ENCODE results near the gene FOXD2.

Gene FOXD2

GRCh38 chr1:47433037-47433421, 4.8 kb upstream of the FOXD2 start:
- H3K27ac ChIP-seq (ENCODE audit: low read depth, low read length) = no peak overlapping the region
- H3K27me3 ChIP-seq (ENCODE audit: control insufficient read depth in 1 of 2, insufficient read depth in 2 of 2, low read length in 2 of 2) = peaks cover 7 to 47% of the 10 kb centered on the region in 2 donors
- H3K9ac ChIP-seq (ENCODE audit: low read depth in 1 of 2, low read length in 2 of 2) = no peak overlapping the region
- H3K9me3 ChIP-seq (ENCODE audit: control insufficient read depth in 1 of 2, low read length in 2 of 2) = no peaks in the 10 kb centered on the region
- peaks cover 20 to 25% of the 10 kb centered on the region in 2 donors for H3K4me1 ChIP-seq (ENCODE audit: control insufficient read depth in 1 of 2, insufficient read depth in 2 of 2, low read length in 2 of 2)
- H3K4me3 ChIP-seq (ENCODE audit: low read depth in 1 of 2, low read length in 2 of 2) = no peak overlapping the region
- no peaks in the 10 kb centered on the region for H3K36me3 ChIP-seq (ENCODE audit: control insufficient read depth in 1 of 2, insufficient read depth in 2 of 2, low read length in 2 of 2)

DNA sequence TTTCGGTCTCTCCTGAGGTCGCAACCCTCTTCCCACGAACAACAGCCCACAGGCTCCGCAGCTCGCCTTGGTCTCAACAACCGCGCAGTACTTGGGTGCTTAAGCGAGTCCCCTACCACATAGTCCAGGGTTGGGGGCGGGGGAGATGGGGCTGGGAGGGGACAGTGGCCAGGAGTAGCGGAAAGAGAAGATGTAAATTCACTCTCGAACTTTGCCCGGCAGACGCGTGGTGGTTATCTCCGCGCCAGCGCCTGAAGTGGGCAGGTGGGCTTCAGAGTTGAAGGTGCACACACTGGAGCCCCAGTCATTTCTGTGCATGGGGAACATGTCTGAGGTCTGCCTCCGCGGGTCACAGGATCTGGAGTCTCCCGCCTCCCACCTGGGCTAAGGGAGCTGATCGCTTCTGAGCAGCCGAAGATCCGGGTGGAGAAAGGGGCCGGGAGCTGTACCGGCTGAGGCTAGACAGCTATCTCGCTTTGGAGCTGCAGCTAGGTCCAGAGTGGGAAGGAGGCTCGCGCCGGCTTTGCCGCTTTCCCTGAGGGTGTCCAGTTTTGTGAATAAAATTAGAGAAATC, 4.3 kb upstream of the FOXD2 start:
- peaks cover 20 to 25% of the 10 kb centered on the region in 2 donors for H3K4me1 ChIP-seq (ENCODE audit: control insufficient read depth in 1 of 2, insufficient read depth in 2 of 2, low read length in 2 of 2)
- peaks cover 7 to 47% of the 10 kb centered on the region in 2 donors for H3K27me3 ChIP-seq (ENCODE audit: control insufficient read depth in 1 of 2, insufficient read depth in 2 of 2, low read length in 2 of 2)
- H3K27ac ChIP-seq (ENCODE audit: low read depth, low read length) = no peak overlapping the region
- H3K36me3 ChIP-seq (ENCODE audit: control insufficient read depth in 1 of 2, insufficient read depth in 2 of 2, low read length in 2 of 2) = no peaks in the 10 kb centered on the region
- no peaks in the 10 kb centered on the region for H3K9me3 ChIP-seq (ENCODE audit: control insufficient read depth in 1 of 2, low read length in 2 of 2)
- H3K4me3 ChIP-seq (ENCODE audit: low read depth in 1 of 2, low read length in 2 of 2) = no peak overlapping the region
- H3K9ac ChIP-seq (ENCODE audit: low read depth in 1 of 2, low read length in 2 of 2) = no peak overlapping the region

DNA sequence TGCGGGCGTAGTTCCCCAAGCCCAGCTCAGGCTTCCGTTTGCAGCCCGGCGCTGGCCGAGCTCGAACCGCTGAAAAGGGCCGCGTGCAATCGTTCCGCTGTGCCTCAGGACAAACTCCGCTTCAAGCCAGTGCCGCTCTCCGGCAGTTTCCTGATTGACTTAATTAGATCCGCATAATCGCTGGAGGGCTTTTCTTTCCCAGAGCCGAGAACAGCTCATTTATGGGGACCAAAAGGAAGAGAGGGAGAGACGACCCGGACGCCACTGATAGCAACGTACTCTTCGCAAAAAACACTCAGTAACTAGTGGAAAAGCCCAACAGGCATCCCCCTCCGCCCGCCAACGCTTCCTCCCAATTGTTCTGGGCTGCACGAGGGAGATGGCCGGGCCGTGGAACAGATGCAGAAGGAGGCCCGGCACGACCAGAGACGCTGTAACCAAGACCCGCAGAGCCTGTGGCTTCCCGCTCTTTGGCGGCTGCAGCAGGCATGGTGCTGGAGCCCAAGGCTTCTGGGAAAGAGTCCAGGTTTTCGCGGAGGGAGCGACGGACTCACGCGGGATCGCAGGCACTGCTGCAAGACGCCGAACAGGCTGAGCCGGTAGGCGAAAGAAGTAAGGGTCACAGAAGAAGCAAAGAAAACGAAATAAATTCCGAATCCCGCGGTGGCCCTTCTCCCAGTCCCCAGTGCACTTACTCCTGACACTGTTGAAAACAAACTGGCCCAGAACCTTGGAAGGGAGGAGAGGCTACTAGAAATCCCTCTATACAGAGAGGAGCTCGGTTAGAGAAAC, 3.6 kb upstream of the FOXD2 start:
- no peak overlapping the region for H3K27ac ChIP-seq (ENCODE audit: low read depth, low read length)
- H3K9me3 ChIP-seq (ENCODE audit: control insufficient read depth in 1 of 2, low read length in 2 of 2) = no peaks in the 10 kb centered on the region
- H3K4me3 ChIP-seq (ENCODE audit: low read depth in 1 of 2, low read length in 2 of 2) = no peak overlapping the region
- H3K4me1 ChIP-seq (ENCODE audit: control insufficient read depth in 1 of 2, insufficient read depth in 2 of 2, low read length in 2 of 2) = peaks cover 20 to 25% of the 10 kb centered on the region in 2 donors
- peaks cover 7 to 47% of the 10 kb centered on the region in 2 donors for H3K27me3 ChIP-seq (ENCODE audit: control insufficient read depth in 1 of 2, insufficient read depth in 2 of 2, low read length in 2 of 2)
- no peaks in the 10 kb centered on the region for H3K36me3 ChIP-seq (ENCODE audit: control insufficient read depth in 1 of 2, insufficient read depth in 2 of 2, low read length in 2 of 2)
- H3K9ac ChIP-seq (ENCODE audit: low read depth in 1 of 2, low read length in 2 of 2) = no peak overlapping the region

DNA sequence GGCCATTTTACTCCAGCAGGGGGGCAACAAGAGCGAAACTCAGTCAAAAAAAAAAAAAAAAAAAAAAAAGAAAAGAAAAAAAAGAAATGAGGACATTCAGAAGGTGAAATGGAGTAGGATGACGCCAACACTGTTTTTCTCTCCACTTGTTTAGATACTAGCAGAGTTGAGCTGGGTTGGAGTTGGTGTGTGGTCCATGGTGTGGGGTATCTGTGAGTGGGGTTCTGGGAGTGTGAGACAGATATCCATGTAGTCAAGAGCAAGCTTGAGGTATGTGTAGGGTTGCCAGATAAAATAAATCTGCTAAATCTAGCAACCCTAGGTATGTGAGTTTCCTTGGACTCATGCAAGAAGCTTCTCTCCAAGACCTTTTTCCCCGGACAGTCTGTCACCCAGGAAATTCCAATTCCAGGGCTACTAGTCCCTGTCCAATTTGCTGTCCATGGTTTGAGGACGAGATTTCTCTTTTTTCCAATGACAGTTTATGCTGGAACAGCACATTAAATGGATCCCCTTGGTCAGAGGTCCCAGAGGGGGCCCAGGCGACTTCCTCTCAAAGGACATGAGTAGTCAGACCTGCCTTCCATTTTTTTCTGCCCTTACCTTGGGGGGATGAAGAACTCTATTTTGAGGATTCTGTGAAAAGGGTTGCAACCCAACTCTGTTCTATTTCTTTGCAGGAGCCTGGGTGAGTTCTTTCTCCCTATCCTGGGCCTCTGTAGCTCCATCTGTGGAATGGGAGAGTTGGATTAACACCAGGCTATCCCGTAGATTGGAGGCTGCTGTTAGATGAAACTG, 2.1 kb upstream of the FOXD2 start:
- Histone ChIP-seq H3K9me3 (ENCODE audit: control insufficient read depth in 1 of 2, low read length in 2 of 2) (no peaks in the 10 kb centered on the region), H3K27ac (ENCODE audit: low read depth, low read length) (no peak overlapping the region), H3K4me1 (ENCODE audit: control insufficient read depth in 1 of 2, insufficient read depth in 2 of 2, low read length in 2 of 2) (peaks cover 20 to 25% of the 10 kb centered on the region in 2 donors), H3K9ac (ENCODE audit: low read depth in 1 of 2, low read length in 2 of 2) (peak overlapping the region in 1 of 2 donors; percentile 74), H3K36me3 (ENCODE audit: control insufficient read depth in 1 of 2, insufficient read depth in 2 of 2, low read length in 2 of 2) (no peaks in the 10 kb centered on the region), H3K27me3 (ENCODE audit: control insufficient read depth in 1 of 2, insufficient read depth in 2 of 2, low read length in 2 of 2) (peaks cover 15 to 47% of the 10 kb centered on the region in 2 donors), H3K4me3 (ENCODE audit: low read depth in 1 of 2, low read length in 2 of 2) (peak overlapping the region; percentile 59 to 63)

DNA sequence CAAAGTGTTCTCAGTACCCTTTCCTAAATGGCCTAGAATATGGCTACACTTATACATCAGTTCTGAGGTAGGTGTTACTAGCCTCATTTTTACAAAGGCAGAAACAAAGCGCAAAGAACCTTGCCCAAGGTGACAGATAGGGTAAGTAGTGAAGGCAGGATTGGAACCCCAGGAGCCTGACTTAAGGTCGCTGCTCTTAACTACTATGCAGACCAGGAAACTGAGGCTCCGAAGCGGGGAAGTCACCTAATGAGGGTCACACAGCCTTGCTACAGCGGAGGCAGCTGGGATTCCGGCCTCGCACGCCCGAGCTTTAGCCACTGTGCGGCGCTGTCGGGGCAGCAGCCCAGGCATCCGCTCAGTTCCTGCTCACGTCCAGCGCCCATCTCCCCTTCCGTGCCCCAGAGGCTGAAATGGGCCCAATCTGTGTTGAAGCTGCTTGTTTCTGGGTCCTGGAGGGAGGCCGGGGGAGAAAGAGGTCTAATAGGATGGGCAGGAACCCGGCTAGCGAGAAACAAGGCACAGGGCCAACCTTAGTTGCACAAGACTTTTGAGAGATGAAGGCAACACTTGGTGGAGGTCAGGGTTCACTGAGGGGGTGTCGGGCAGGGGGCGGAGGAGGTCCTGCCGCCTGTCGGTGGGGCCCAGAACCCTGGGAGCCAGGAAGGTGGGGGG, 1.4 kb upstream of the FOXD2 start:
- no peaks in the 10 kb centered on the region for H3K9me3 ChIP-seq (ENCODE audit: control insufficient read depth in 1 of 2, low read length in 2 of 2)
- peak overlapping the region; percentile 59 to 63 for H3K4me3 ChIP-seq (ENCODE audit: low read depth in 1 of 2, low read length in 2 of 2)
- H3K27ac ChIP-seq (ENCODE audit: low read depth, low read length) = no peak overlapping the region
- peak overlapping the region; percentile 34 to 74 for H3K9ac ChIP-seq (ENCODE audit: low read depth in 1 of 2, low read length in 2 of 2)
- peaks cover 15 to 47% of the 10 kb centered on the region in 2 donors for H3K27me3 ChIP-seq (ENCODE audit: control insufficient read depth in 1 of 2, insufficient read depth in 2 of 2, low read length in 2 of 2)
- peaks cover 20 to 25% of the 10 kb centered on the region in 2 donors for H3K4me1 ChIP-seq (ENCODE audit: control insufficient read depth in 1 of 2, insufficient read depth in 2 of 2, low read length in 2 of 2)
- H3K36me3 ChIP-seq (ENCODE audit: control insufficient read depth in 1 of 2, insufficient read depth in 2 of 2, low read length in 2 of 2) = no peaks in the 10 kb centered on the region

DNA sequence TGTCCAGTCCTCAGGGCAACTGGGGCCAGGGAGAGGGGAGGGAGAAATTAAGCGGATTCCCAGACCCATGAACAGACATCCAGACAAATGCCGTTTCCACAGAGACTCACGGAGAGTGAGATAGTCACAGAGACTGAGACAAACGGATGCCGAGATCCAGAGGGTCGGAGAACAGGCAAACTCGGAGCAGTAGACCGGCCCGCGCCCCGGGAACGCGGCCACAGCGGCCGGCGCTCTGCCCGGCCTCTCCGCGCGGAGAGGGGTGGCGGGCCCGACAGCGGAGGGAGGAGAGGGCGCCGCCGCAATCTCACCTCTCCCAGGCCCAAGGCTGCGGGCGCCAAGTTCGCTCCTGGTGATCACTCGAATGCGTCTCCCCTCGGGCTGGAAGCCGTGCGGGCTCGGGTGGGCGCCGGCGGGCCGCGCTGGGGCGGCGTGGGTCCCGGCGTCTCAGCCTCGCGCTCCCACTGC, 831 bp upstream of the FOXD2 start:
- peak overlapping the region; percentile 34 to 74 for H3K9ac ChIP-seq (ENCODE audit: low read depth in 1 of 2, low read length in 2 of 2)
- no peaks in the 10 kb centered on the region for H3K36me3 ChIP-seq (ENCODE audit: control insufficient read depth in 1 of 2, insufficient read depth in 2 of 2, low read length in 2 of 2)
- peaks cover 20 to 52% of the 10 kb centered on the region in 2 donors for H3K27me3 ChIP-seq (ENCODE audit: control insufficient read depth in 1 of 2, insufficient read depth in 2 of 2, low read length in 2 of 2)
- peak overlapping the region; percentile 89 for H3K27ac ChIP-seq (ENCODE audit: low read depth, low read length)
- no peaks in the 10 kb centered on the region for H3K9me3 ChIP-seq (ENCODE audit: control insufficient read depth in 1 of 2, low read length in 2 of 2)
- peaks cover 20 to 25% of the 10 kb centered on the region in 2 donors for H3K4me1 ChIP-seq (ENCODE audit: control insufficient read depth in 1 of 2, insufficient read depth in 2 of 2, low read length in 2 of 2)
- H3K4me3 ChIP-seq (ENCODE audit: low read depth in 1 of 2, low read length in 2 of 2) = peak overlapping the region; percentile 59 to 63

- peaks cover 19 to 20% of the 10 kb centered on the region in 2 donors for H3K4me1 ChIP-seq (ENCODE audit: control insufficient read depth in 1 of 2, insufficient read depth in 2 of 2, low read length in 2 of 2)
Measured at GRCh38 chr1:47438165-47439016, 547 bp downstream of the FOXD2 start.

DNA sequence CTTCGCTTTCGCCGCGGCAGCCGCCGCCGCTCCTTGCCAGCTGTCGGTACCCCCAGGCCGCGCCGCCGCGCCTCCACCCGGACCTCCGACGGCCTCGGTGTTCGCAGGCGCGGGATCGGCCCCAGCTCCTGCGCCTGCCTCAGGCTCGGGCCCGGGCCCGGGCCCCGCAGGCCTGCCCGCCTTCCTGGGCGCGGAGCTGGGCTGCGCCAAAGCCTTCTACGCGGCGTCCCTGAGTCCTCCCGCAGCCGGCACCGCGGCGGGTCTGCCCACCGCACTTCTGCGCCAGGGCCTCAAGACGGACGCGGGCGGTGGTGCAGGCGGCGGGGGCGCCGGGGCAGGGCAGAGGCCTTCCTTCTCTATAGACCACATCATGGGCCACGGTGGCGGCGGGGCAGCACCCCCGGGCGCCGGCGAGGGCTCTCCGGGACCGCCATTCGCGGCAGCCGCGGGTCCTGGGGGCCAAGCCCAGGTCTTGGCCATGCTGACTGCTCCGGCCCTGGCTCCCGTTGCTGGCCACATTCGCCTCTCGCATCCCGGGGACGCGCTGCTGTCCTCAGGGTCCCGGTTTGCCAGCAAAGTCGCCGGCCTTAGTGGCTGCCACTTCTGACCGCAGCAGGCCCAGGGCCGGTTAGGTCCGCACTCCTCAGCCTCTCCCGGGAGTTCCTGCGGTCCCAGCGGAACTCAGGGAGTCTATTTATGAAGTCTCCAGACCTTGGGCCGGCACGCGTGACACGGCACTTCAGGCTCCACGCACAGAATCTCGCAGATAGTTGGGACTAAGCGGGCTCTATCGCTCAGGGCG, 1.4 kb downstream of the FOXD2 start:
- Histone ChIP-seq H3K4me3 (ENCODE audit: low read depth in 1 of 2, low read length in 2 of 2) (no peak overlapping the region), H3K9me3 (ENCODE audit: control insufficient read depth in 1 of 2, low read length in 2 of 2) (no peaks in the 10 kb centered on the region), H3K27me3 (ENCODE audit: control insufficient read depth in 1 of 2, insufficient read depth in 2 of 2, low read length in 2 of 2) (peaks cover 42 to 53% of the 10 kb centered on the region in 2 donors), H3K36me3 (ENCODE audit: control insufficient read depth in 1 of 2, insufficient read depth in 2 of 2, low read length in 2 of 2) (no peaks in the 10 kb centered on the region), H3K4me1 (ENCODE audit: control insufficient read depth in 1 of 2, insufficient read depth in 2 of 2, low read length in 2 of 2) (peaks cover 13 to 15% of the 10 kb centered on the region in 2 donors), H3K27ac (ENCODE audit: low read depth, low read length) (no peak overlapping the region), H3K9ac (ENCODE audit: low read depth in 1 of 2, low read length in 2 of 2) (no peak overlapping the region)

More at GRCh38 chr1:47438165-47439016, 547 bp downstream of the FOXD2 start:
- H3K9ac ChIP-seq (ENCODE audit: low read depth in 1 of 2, low read length in 2 of 2) = peak overlapping the region in 1 of 2 donors; percentile 18
- H3K4me3 ChIP-seq (ENCODE audit: low read depth in 1 of 2, low read length in 2 of 2) = peak overlapping the region; percentile 59 to 63
- peaks cover 34 to 52% of the 10 kb centered on the region in 2 donors for H3K27me3 ChIP-seq (ENCODE audit: control insufficient read depth in 1 of 2, insufficient read depth in 2 of 2, low read length in 2 of 2)
- H3K36me3 ChIP-seq (ENCODE audit: control insufficient read depth in 1 of 2, insufficient read depth in 2 of 2, low read length in 2 of 2) = no peaks in the 10 kb centered on the region
- peak overlapping the region; percentile 89 for H3K27ac ChIP-seq (ENCODE audit: low read depth, low read length)
- no peaks in the 10 kb centered on the region for H3K9me3 ChIP-seq (ENCODE audit: control insufficient read depth in 1 of 2, low read length in 2 of 2)
